Vagina (tissue), 2 donors: ENCODE data around the gene KPTN. TPM values are rescaled to one million over a fixed set of nuclear protein-coding genes. Genes with fewer than 3 reads are reported as not detected.

Source experiments
- DNase-seq, 2 donors: peaks; one replicate each; pipeline ENCODE4 v3.0.0-alpha.2; 2017; ENCODE audit errors: extremely low spot score in 2 of 2
- H3K27ac ChIP-seq: fragments of 200-600 bp; sonication (generic); one replicate; pipeline ENCODE4 v1.5.1; 2019
- H3K27me3 ChIP-seq: fragments of 200-600 bp; sonication (generic); one replicate; pipeline ENCODE4 v1.5.1; 2019
- H3K36me3 ChIP-seq, 2 donors: fragments of 200-600 bp; sonication (generic); one replicate each; pipeline ENCODE4 v1.5.1; 2017 to 2019
- H3K4me1 ChIP-seq: fragments of 200-600 bp; sonication (generic); one replicate; pipeline ENCODE4 v1.5.1; 2019
- H3K4me3 ChIP-seq, 2 donors: fragments of 200-600 bp; sonication (generic); 1 replicate in 1 of 2; 2 replicates in 1 of 2; pipeline ENCODE4 v1.5.1; 2016 to 2019
- H3K9me3 ChIP-seq: fragments of 200-600 bp; sonication (generic); one replicate; pipeline ENCODE4 v1.5.1; 2019
- CTCF ChIP-seq, 3 experiments: fragments of 450-650 bp in 2 of 3; fragments of 200-600 bp in 1 of 3; sonication (generic) in 1 of 3; IDR thresholded peaks; one replicate each; pipeline ENCODE4 v1.5.1; 2017 to 2019; ENCODE audit warnings: antibody characterized with exemption in 3 of 3, mild to moderate bottlenecking in 2 of 3, moderate library complexity in 2 of 3
- POLR2A ChIP-seq, 2 donors: fragments of 450-650 bp; IDR thresholded peaks; one replicate each; pipeline ENCODE4 v1.6.1; 2017; ENCODE audit warnings: antibody characterized with exemption in 2 of 2, mild to moderate bottlenecking in 2 of 2, moderate library complexity in 2 of 2
- POLR2AphosphoS5 ChIP-seq, 2 donors: sonication (generic); formaldehyde crosslinking; IDR thresholded peaks; one replicate each; pipeline ENCODE4 v1.9.0; 2017; ENCODE audit warnings: antibody characterized with exemption in 2 of 2, mild to moderate bottlenecking in 2 of 2, low read depth in 1 of 2; ENCODE audit not compliant: insufficient read depth in 1 of 2
- intact Hi-C: fragments of 100-400 bp; cut with DNase I; formaldehyde crosslinking; loops from one replicate; pipeline ENCODE4 v1.15.1; 2023
- total RNA-seq: library from RNA; depleted of rRNA; stranded (reverse); fragments of >200 nt; gene quantifications from one replicate; pipeline ENCODE4 v1.2.3, GENCODE V29; 2016

KPTN gene
- total RNA-seq, 1 donor from 2014 or later = 9.6 TPM

DNA sequence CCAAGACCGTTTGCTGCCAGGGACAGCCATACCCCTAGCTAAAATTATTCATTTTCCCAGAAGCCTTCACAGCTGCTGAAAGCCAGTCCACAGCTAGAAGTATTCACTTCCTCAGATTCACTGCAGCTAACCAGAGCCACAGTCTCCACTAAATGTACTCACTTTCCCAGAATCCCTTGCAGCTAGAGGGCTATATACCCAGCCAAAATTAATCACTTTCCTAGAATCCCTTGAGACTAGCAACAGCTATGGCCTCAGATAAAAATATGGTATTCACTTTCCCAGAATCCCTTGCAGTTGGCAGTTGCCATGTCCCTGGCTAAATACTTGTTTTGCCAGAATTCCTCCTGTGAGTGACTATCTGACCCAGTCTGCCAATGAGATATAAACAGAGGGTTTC, 50.9 kb downstream of the KPTN start:
- H3K27me3 ChIP-seq = no peaks in the 10 kb centered on the region
- no peak overlapping the region for H3K4me3 ChIP-seq
- intact Hi-C loops = loop anchor here (10.0 kb wide), 1 partner anchor 82 kb away; the partner anchor contains the start of gene NAPA
- TF ChIP-seq CTCF (IDR thresholded peaks at IDR 0.05) (no peak), POLR2AphosphoS5 (IDR thresholded peaks at IDR 0.05; ENCODE audit: insufficient read depth in 1 of 2, low read depth in 1 of 2) (no peak), POLR2A (IDR thresholded peaks at IDR 0.05) (no peak)
- H3K4me1 ChIP-seq = peaks cover 21% of the 10 kb centered on the region
- H3K36me3 ChIP-seq = no peaks in the 10 kb centered on the region
- H3K27ac ChIP-seq = no peak overlapping the region
- DNase-seq = no peak
- H3K9me3 ChIP-seq = no peaks in the 10 kb centered on the region

- H3K36me3 ChIP-seq = no peaks in the 10 kb centered on the region
- H3K27ac ChIP-seq = no peak overlapping the region
- no peaks in the 10 kb centered on the region for H3K9me3 ChIP-seq
- TF ChIP-seq POLR2A (IDR thresholded peaks at IDR 0.05) (no peak), POLR2AphosphoS5 (IDR thresholded peaks at IDR 0.05; ENCODE audit: insufficient read depth in 1 of 2, low read depth in 1 of 2) (no peak), CTCF (IDR thresholded peaks at IDR 0.05) (no peak)
- intact Hi-C loops = loop anchor here (10.0 kb wide), 1 partner anchor 82 kb away; the partner anchor contains the start of gene NAPA
- no peak for DNase-seq
- no peak overlapping the region for H3K4me3 ChIP-seq
- peaks cover 27% of the 10 kb centered on the region for H3K4me1 ChIP-seq
- H3K27me3 ChIP-seq = no peaks in the 10 kb centered on the region
Observed at GRCh38 chr19:47432499-47432898, 51.5 kb downstream of the KPTN start.

- Histone ChIP-seq H3K27me3 (no peaks in the 10 kb centered on the region), H3K27ac (no peak overlapping the region)
- intact Hi-C loops = loop anchor here (10.0 kb wide), 1 partner anchor 83 kb away; the partner anchor contains the start of gene NAPA
Observed at GRCh38 chr19:47432091-47432490, 51.9 kb downstream of the KPTN start.

DNA sequence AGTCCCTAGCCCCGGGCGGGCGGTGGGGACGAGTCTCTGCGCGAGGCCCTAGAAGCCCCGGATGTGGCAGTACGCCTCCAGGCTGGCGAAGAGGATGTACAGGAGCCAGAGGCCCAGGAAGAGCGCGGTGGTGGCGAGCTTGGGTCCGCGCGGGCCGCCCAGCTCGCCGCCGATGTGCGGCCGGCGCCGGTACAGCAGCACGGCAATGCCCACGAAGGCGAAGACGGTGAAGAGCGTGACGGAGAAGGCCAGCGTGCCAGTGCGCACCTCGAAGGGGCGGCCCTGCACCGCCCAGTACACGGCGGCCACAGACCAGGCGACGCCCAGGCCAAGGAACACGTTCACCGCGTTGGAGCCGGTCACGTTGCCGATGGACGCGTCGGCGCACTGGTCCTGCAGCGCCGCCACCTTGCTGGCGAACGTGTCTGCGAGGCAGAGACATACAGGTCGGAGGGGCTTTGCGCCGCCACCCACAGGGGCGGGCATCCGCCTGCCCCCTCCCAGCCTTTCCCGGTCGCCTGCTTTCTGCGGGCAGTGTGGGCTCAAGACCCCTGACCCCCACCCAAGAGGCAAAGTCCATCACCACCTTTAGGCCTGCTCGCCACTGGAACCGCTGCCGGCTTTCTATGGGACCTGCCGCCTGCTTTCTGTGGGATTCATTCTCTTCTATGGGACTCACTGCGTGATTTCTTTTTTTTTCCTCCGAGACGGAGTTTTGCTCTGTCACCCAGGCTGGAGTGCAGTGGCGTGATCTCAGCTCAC, 53.8 kb downstream of the KPTN start:
- peaks cover 25% of the 10 kb centered on the region for H3K4me1 ChIP-seq
- no peak for TF ChIP-seq POLR2A (IDR thresholded peaks at IDR 0.05)
- no peak for TF ChIP-seq POLR2AphosphoS5 (IDR thresholded peaks at IDR 0.05; ENCODE audit: insufficient read depth in 1 of 2, low read depth in 1 of 2)
- peak in 1 of 3 experiments; percentile 17 for TF ChIP-seq CTCF (IDR thresholded peaks at IDR 0.05)
- H3K27ac ChIP-seq = no peak overlapping the region
- no peaks in the 10 kb centered on the region for H3K27me3 ChIP-seq
- no peaks in the 10 kb centered on the region for H3K9me3 ChIP-seq
- H3K36me3 ChIP-seq = no peaks in the 10 kb centered on the region
- DNase-seq = no peak
- intact Hi-C loops = loop anchor here (10.0 kb wide), 1 partner anchor 85 kb away; the partner anchor contains the start of gene NAPA
- peak overlapping the region; percentile 6 to 38 for H3K4me3 ChIP-seq

More at GRCh38 chr19:47432091-47432490, 51.9 kb downstream of the KPTN start:
- TF ChIP-seq POLR2A (IDR thresholded peaks at IDR 0.05) (no peak), CTCF (IDR thresholded peaks at IDR 0.05) (no peak), POLR2AphosphoS5 (IDR thresholded peaks at IDR 0.05; ENCODE audit: insufficient read depth in 1 of 2, low read depth in 1 of 2) (no peak)
- no peak for DNase-seq
- Histone ChIP-seq H3K36me3 (no peaks in the 10 kb centered on the region), H3K4me3 (no peak overlapping the region), H3K9me3 (no peaks in the 10 kb centered on the region), H3K4me1 (peaks cover 28% of the 10 kb centered on the region)
